Measurements from ENCODE around the gene MYBPH. TPM values are rescaled to one million over a fixed set of nuclear protein-coding genes. Genes with fewer than 3 reads are reported as not detected.

Gene MYBPH
- total RNA-seq, 1 donor from 2014 or later, result not detected

DNA sequence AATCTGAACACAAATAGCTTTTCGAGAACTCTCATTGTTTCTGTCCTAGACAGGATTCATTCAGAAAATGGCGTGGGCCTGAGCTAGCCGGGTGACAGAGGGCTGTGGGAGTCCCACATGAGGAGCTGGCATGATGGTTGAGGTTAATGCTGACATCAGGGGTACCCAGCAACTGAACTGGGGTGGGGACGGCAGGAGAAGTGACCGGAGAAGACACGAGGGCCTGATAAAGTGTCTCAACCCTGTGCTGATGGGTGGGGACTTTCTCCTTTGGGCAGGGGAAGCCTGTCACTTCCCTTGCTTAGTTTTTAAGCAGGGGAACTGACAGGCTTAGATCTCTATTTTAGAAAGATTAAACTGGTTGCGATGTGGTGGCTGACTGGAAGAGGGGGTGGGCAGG is 39.2 kb upstream of the MYBPH start:
- no peak overlapping the region for H3K27ac ChIP-seq (ENCODE audit: low read depth, low read length)
- H3K4me2 ChIP-seq (ENCODE audit: low read length), result no peak overlapping the region
- H2AFZ ChIP-seq (ENCODE audit: low read depth, low read length), result no peak overlapping the region
- Mint-ChIP-seq H3K9me3 (ENCODE audit: unreplicated experiment) (no peaks in the 10 kb centered on the region), H3K4me3 (ENCODE audit: unreplicated experiment) (no peak overlapping the region), H3K4me1 (ENCODE audit: low read depth, unreplicated experiment) (peaks cover 2% of the 10 kb centered on the region), H3K27me3 (ENCODE audit: low read depth, unreplicated experiment) (peaks cover 75% of the 10 kb centered on the region), H3K27ac (ENCODE audit: unreplicated experiment) (no peak overlapping the region), H3K36me3 (ENCODE audit: low read depth, unreplicated experiment) (no peaks in the 10 kb centered on the region)
- H3K9me3 ChIP-seq (ENCODE audit: insufficient read depth, low read depth, low read length), result no peaks in the 10 kb centered on the region
- peaks cover 19% of the 10 kb centered on the region for H3K27me3 ChIP-seq (ENCODE audit: insufficient read depth, low read length)
- FAIRE-seq (no peak), DNase-seq (ENCODE audit: low read depth) (no peak)
- H4K20me1 ChIP-seq (ENCODE audit: insufficient read depth, low read length), result no peaks in the 10 kb centered on the region
- H3K79me2 ChIP-seq (ENCODE audit: insufficient read depth, low read length), result no peaks in the 10 kb centered on the region
- no peaks in the 10 kb centered on the region for H3K36me3 ChIP-seq (ENCODE audit: insufficient read depth, low read length)
- TF ChIP-seq CTCF (IDR thresholded peaks at IDR 0.05; ENCODE audit: insufficient read depth, low read depth, low read length) (no peak), EZH2 (IDR thresholded peaks at IDR 0.05; ENCODE audit: insufficient read depth, low read length) (no peak)
- H3K9ac ChIP-seq (ENCODE audit: low read length), result no peak overlapping the region
- no peak overlapping the region for H3K4me3 ChIP-seq (ENCODE audit: insufficient read depth, low read depth, low read length)
- H3K4me1 ChIP-seq (ENCODE audit: insufficient read depth, low read length), result no peaks in the 10 kb centered on the region

GRCh38 chr1:203213126-203213525 is 37.5 kb upstream of the MYBPH start:
- Mint-ChIP-seq H3K27me3 (ENCODE audit: low read depth, unreplicated experiment) (peaks cover 61% of the 10 kb centered on the region), H3K9me3 (ENCODE audit: unreplicated experiment) (no peaks in the 10 kb centered on the region), H3K27ac (ENCODE audit: unreplicated experiment) (no peak overlapping the region), H3K36me3 (ENCODE audit: low read depth, unreplicated experiment) (no peaks in the 10 kb centered on the region), H3K4me1 (ENCODE audit: low read depth, unreplicated experiment) (peaks cover 2% of the 10 kb centered on the region), H3K4me3 (ENCODE audit: unreplicated experiment) (no peak overlapping the region)
- no peaks in the 10 kb centered on the region for H3K9me3 ChIP-seq (ENCODE audit: insufficient read depth, low read depth, low read length)
- H3K9ac ChIP-seq (ENCODE audit: low read length), result no peak overlapping the region
- peaks cover 15% of the 10 kb centered on the region for H3K27me3 ChIP-seq (ENCODE audit: insufficient read depth, low read length)
- no peak overlapping the region for H3K4me2 ChIP-seq (ENCODE audit: low read length)
- no peak overlapping the region for H3K4me3 ChIP-seq (ENCODE audit: insufficient read depth, low read depth, low read length)
- no peak overlapping the region for H3K27ac ChIP-seq (ENCODE audit: low read depth, low read length)
- TF ChIP-seq EZH2 (IDR thresholded peaks at IDR 0.05; ENCODE audit: insufficient read depth, low read length) (no peak), CTCF (IDR thresholded peaks at IDR 0.05; ENCODE audit: insufficient read depth, low read depth, low read length) (no peak)
- H2AFZ ChIP-seq (ENCODE audit: low read depth, low read length), result no peak overlapping the region
- FAIRE-seq (no peak), DNase-seq (ENCODE audit: low read depth) (no peak)
- H3K79me2 ChIP-seq (ENCODE audit: insufficient read depth, low read length), result no peaks in the 10 kb centered on the region
- no peaks in the 10 kb centered on the region for H3K4me1 ChIP-seq (ENCODE audit: insufficient read depth, low read length)
- no peaks in the 10 kb centered on the region for H3K36me3 ChIP-seq (ENCODE audit: insufficient read depth, low read length)
- H4K20me1 ChIP-seq (ENCODE audit: insufficient read depth, low read length), result no peaks in the 10 kb centered on the region

GRCh38 chr1:203211812-203212211 is 36.2 kb upstream of the MYBPH start:
- no peaks in the 10 kb centered on the region for H3K36me3 Mint-ChIP-seq (ENCODE audit: low read depth, unreplicated experiment)
- peaks cover 6% of the 10 kb centered on the region for H3K27me3 ChIP-seq (ENCODE audit: insufficient read depth, low read length)
- H2AFZ ChIP-seq (ENCODE audit: low read depth, low read length), result no peak overlapping the region
- H3K4me3 Mint-ChIP-seq (ENCODE audit: unreplicated experiment), result no peak overlapping the region
- H3K9me3 ChIP-seq (ENCODE audit: insufficient read depth, low read depth, low read length), result no peaks in the 10 kb centered on the region
- H3K27ac Mint-ChIP-seq (ENCODE audit: unreplicated experiment), result no peak overlapping the region
- H3K36me3 ChIP-seq (ENCODE audit: insufficient read depth, low read length), result no peaks in the 10 kb centered on the region
- TF ChIP-seq EZH2 (IDR thresholded peaks at IDR 0.05; ENCODE audit: insufficient read depth, low read length) (no peak), CTCF (IDR thresholded peaks at IDR 0.05; ENCODE audit: insufficient read depth, low read depth, low read length) (no peak)
- H3K4me2 ChIP-seq (ENCODE audit: low read length), result no peak overlapping the region
- H3K9me3 Mint-ChIP-seq (ENCODE audit: unreplicated experiment), result peaks cover 2% of the 10 kb centered on the region
- DNase-seq (ENCODE audit: low read depth), result no peak
- H4K20me1 ChIP-seq (ENCODE audit: insufficient read depth, low read length), result no peaks in the 10 kb centered on the region
- no peaks in the 10 kb centered on the region for H3K79me2 ChIP-seq (ENCODE audit: insufficient read depth, low read length)
- H3K27me3 Mint-ChIP-seq (ENCODE audit: low read depth, unreplicated experiment), result peaks cover 56% of the 10 kb centered on the region
- H3K4me1 Mint-ChIP-seq (ENCODE audit: low read depth, unreplicated experiment), result peaks cover 4% of the 10 kb centered on the region
- H3K9ac ChIP-seq (ENCODE audit: low read length), result no peak overlapping the region
- no peaks in the 10 kb centered on the region for H3K4me1 ChIP-seq (ENCODE audit: insufficient read depth, low read length)
- H3K27ac ChIP-seq (ENCODE audit: low read depth, low read length), result no peak overlapping the region
- H3K4me3 ChIP-seq (ENCODE audit: insufficient read depth, low read depth, low read length), result no peak overlapping the region
- FAIRE-seq, result no peak

All from astrocyte (in vitro differentiated cells and primary cell).